ENCODE measurements around the gene EEPD1.

The EEPD1 gene

GRCh38 chr7:36263095-36263484 lies 110.0 kb downstream of the EEPD1 start:
- no peak for DNase-seq

GRCh38 chr7:36264123-36264801 lies 111.2 kb downstream of the EEPD1 start:
- peak; percentile 79 for DNase-seq

GRCh38 chr7:36264913-36265516 lies 112.0 kb downstream of the EEPD1 start:
- no peak for DNase-seq

GRCh38 chr7:36265680-36266079 lies 112.6 kb downstream of the EEPD1 start:
- DNase-seq: no peak

- DNase-seq: no peak
These were observed 113.1 kb downstream of the EEPD1 start for GRCh38 chr7:36266190-36266589.

GRCh38 chr7:36266683-36267082 lies 113.6 kb downstream of the EEPD1 start:
- DNase-seq: no peak

- DNase-seq: no peak
These were observed 119.1 kb downstream of the EEPD1 start for GRCh38 chr7:36272211-36272566.

- no peak for DNase-seq
These were observed 119.7 kb downstream of the EEPD1 start for GRCh38 chr7:36272567-36273269.

- DNase-seq: peak; percentile 21
These were observed 120.8 kb downstream of the EEPD1 start for GRCh38 chr7:36273836-36274235.

- DNase-seq: no peak
These were observed 122.8 kb downstream of the EEPD1 start for GRCh38 chr7:36275735-36276284.

- DNase-seq: no peak
These were observed 123.6 kb downstream of the EEPD1 start for GRCh38 chr7:36276428-36277248.

GRCh38 chr7:36277249-36277542 lies 124.1 kb downstream of the EEPD1 start:
- no peak for DNase-seq

- DNase-seq: no peak
These were observed 125.1 kb downstream of the EEPD1 start for GRCh38 chr7:36278069-36278619.

- peak; percentile 71 for DNase-seq
These were observed 125.6 kb downstream of the EEPD1 start for GRCh38 chr7:36278620-36279172.

- DNase-seq: no peak
These were observed 126.3 kb downstream of the EEPD1 start for GRCh38 chr7:36279200-36279925.

- DNase-seq: no peak
These were observed 126.9 kb downstream of the EEPD1 start for GRCh38 chr7:36279926-36280315.

- peak; percentile 51 for DNase-seq
These were observed 128.1 kb downstream of the EEPD1 start for GRCh38 chr7:36280840-36281812.

GRCh38 chr7:36281945-36282717 lies 129.1 kb downstream of the EEPD1 start:
- no peak for DNase-seq

- DNase-seq: peak; percentile 72
These were observed 130.1 kb downstream of the EEPD1 start for GRCh38 chr7:36283181-36283580.

GRCh38 chr7:36283711-36284130 lies 130.7 kb downstream of the EEPD1 start:
- DNase-seq: no peak

Data from NCI-H82 (cell line).